ENCODE measurements around the gene PLCH1. TPM values are rescaled to one million over a fixed set of nuclear protein-coding genes. Genes with fewer than 3 reads are reported as not detected.

Gene PLCH1
- total and polyA plus RNA-seq, 2 donors (not counting 1 experiment from before 2014, with no cell fraction given): 0.27 TPM; not detected in 1

DNA sequence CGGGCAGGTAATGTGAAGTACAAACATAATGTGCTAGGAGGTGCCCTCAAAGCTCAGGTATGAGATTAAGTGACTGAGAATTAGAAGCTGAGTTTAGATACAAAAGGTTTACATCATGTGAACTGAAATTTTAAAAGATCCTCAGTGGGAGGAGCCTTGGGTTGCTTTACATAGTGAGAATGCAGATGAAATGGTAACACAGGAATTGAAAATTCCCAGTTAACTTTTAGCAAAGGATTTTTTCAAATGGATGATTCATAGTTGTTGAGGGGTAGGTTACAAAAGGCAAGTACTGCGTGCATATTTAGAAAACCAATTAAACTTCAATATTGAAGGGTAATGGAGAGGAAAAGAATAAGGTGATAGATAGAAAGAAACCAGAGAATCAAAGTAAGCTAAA lies 157.3 kb downstream of the PLCH1 start:
- Mint-ChIP-seq H3K9me3 (ENCODE audit: insufficient read depth) (no peaks in the 10 kb centered on the region), H3K27ac (no peak overlapping the region), H3K4me1 (no peaks in the 10 kb centered on the region), H3K4me3 (no peak overlapping the region), H3K27me3 (peaks cover 5% of the 10 kb centered on the region)
- WGBS (ENCODE audit: insufficient coverage): no CpG with 5 or more reads among the region's 2 CpGs
- Histone ChIP-seq H3K79me2 (ENCODE audit: control insufficient read depth, insufficient read depth, low read length) (no peaks in the 10 kb centered on the region), H3K9me3 (ENCODE audit: control extremely low read depth in 1 of 3, control insufficient read depth in 2 of 3, insufficient read depth in 1 of 3, low read length in 2 of 3) (no peaks in the 10 kb centered on the region), H3K4me2 (replicated peaks; ENCODE audit: low read depth, low read length, poor library complexity, severe bottlenecking) (no peak overlapping the region), H4K20me1 (ENCODE audit: control insufficient read depth, insufficient read depth, low read length, poor library complexity, severe bottlenecking) (no peaks in the 10 kb centered on the region), H2AFZ (ENCODE audit: insufficient read depth, low read depth, low read length, poor library complexity, severe bottlenecking) (no peak overlapping the region), H3K9ac (ENCODE audit: low read length) (no peak overlapping the region), H3K36me3 (replicated peaks in 1 of 2; ENCODE audit: control extremely low read depth in 1 of 2, control insufficient read depth in 1 of 2, extremely low read depth in 1 of 2, insufficient read depth in 2 of 2, low read length in 1 of 2) (no peaks in the 10 kb centered on the region), H3K4me1 (ENCODE audit: control insufficient read depth in 2 of 2, insufficient read depth in 2 of 2, low read length in 2 of 2) (no peaks in the 10 kb centered on the region), H3K27ac (ENCODE audit: low read length in 2 of 2) (no peak overlapping the region), H3K27me3 (replicated peaks in 1 of 4; ENCODE audit: control extremely low read depth in 1 of 4, control insufficient read depth in 3 of 4, insufficient read depth in 4 of 4, low read length in 3 of 4) (no peaks in the 10 kb centered on the region), H3K4me3 (ENCODE audit: control extremely low read depth in 1 of 5, extremely low read depth in 1 of 5, insufficient read depth in 1 of 5, low read depth in 2 of 5, low read length in 4 of 5) (no peak overlapping the region)
- ChIA-PET CTCF (no interaction called here), POLR2A (no interaction called here)
- no peak for ATAC-seq (ENCODE audit: low read depth)
- intact Hi-C loops (cut with micrococcal nuclease): no loop called here
- TF ChIP-seq, protein P1, sequence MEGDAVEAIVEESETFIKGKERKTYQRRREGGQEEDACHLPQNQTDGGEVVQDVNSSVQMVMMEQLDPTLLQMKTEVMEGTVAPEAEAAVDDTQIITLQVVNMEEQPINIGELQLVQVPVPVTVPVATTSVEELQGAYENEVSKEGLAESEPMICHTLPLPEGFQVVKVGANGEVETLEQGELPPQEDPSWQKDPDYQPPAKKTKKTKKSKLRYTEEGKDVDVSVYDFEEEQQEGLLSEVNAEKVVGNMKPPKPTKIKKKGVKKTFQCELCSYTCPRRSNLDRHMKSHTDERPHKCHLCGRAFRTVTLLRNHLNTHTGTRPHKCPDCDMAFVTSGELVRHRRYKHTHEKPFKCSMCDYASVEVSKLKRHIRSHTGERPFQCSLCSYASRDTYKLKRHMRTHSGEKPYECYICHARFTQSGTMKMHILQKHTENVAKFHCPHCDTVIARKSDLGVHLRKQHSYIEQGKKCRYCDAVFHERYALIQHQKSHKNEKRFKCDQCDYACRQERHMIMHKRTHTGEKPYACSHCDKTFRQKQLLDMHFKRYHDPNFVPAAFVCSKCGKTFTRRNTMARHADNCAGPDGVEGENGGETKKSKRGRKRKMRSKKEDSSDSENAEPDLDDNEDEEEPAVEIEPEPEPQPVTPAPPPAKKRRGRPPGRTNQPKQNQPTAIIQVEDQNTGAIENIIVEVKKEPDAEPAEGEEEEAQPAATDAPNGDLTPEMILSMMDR (IDR thresholded peaks at IDR 0.05): no peak
- no peak for TF ChIP-seq EZH2 (IDR thresholded peaks at IDR 0.05; ENCODE audit: borderline replicate concordance, insufficient read depth, low read depth, low read length, poor library complexity, severe bottlenecking)
- DNase-seq: no peak

DNA sequence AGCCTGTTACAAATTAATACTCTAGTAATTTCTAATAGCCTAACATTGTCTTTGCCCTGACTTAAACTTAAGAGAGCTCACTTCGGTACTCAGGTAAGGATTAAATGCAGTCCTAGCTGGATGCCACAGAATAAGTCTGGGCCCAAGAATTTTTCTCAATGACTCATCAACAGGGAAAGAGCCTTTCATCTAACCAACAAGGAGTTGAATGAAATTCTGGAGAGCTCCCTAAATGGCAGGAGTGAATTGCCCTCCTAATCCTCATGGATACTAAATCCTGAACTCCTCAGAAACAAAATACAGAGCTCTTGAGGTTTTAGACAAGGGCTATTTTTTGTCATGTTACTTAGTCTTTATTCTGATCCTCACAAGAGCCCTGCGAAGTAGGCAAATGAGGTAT lies 159.5 kb downstream of the PLCH1 start:
- no peaks in the 10 kb centered on the region for H3K27me3 ChIP-seq (replicated peaks in 1 of 4; ENCODE audit: control extremely low read depth in 1 of 4, control insufficient read depth in 3 of 4, insufficient read depth in 4 of 4, low read length in 3 of 4)
- H4K20me1 ChIP-seq (ENCODE audit: control insufficient read depth, insufficient read depth, low read length, poor library complexity, severe bottlenecking): no peaks in the 10 kb centered on the region
- H3K4me2 ChIP-seq (replicated peaks; ENCODE audit: low read depth, low read length, poor library complexity, severe bottlenecking): no peak overlapping the region

More for the DNA sequence above, 159.5 kb downstream of the PLCH1 start:
- H3K4me1 Mint-ChIP-seq: no peaks in the 10 kb centered on the region
- H3K27me3 Mint-ChIP-seq: peaks cover 14% of the 10 kb centered on the region
- Histone ChIP-seq H3K9ac (ENCODE audit: low read length) (no peak overlapping the region), H3K79me2 (ENCODE audit: control insufficient read depth, insufficient read depth, low read length) (no peaks in the 10 kb centered on the region), H2AFZ (ENCODE audit: insufficient read depth, low read depth, low read length, poor library complexity, severe bottlenecking) (no peak overlapping the region), H3K27ac (ENCODE audit: low read length in 2 of 2) (no peak overlapping the region), H3K4me3 (ENCODE audit: control extremely low read depth in 1 of 5, extremely low read depth in 1 of 5, insufficient read depth in 1 of 5, low read depth in 2 of 5, low read length in 4 of 5) (no peak overlapping the region), H3K4me1 (ENCODE audit: control insufficient read depth in 2 of 2, insufficient read depth in 2 of 2, low read length in 2 of 2) (no peaks in the 10 kb centered on the region), H3K9me3 (ENCODE audit: control extremely low read depth in 1 of 3, control insufficient read depth in 2 of 3, insufficient read depth in 1 of 3, low read length in 2 of 3) (no peaks in the 10 kb centered on the region), H3K36me3 (replicated peaks in 1 of 2; ENCODE audit: control extremely low read depth in 1 of 2, control insufficient read depth in 1 of 2, extremely low read depth in 1 of 2, insufficient read depth in 2 of 2, low read length in 1 of 2) (no peaks in the 10 kb centered on the region)
- no peak for ATAC-seq (ENCODE audit: low read depth)
- no peak for DNase-seq
- POLR2A ChIA-PET: no interaction called here
- H3K4me3 Mint-ChIP-seq: no peak overlapping the region
- H3K9me3 Mint-ChIP-seq (ENCODE audit: insufficient read depth): no peaks in the 10 kb centered on the region
- WGBS (ENCODE audit: insufficient coverage): no CpG with 5 or more reads among the region's 2 CpGs
- CTCF ChIA-PET: no interaction called here
- intact Hi-C loops (cut with micrococcal nuclease): no loop called here
- no peak for TF ChIP-seq EZH2 (IDR thresholded peaks at IDR 0.05; ENCODE audit: borderline replicate concordance, insufficient read depth, low read depth, low read length, poor library complexity, severe bottlenecking)
- H3K27ac Mint-ChIP-seq: no peak overlapping the region

Data from B cell (primary cell).